Right lobe of liver (tissue), 4 donors: Measurements from ENCODE around the gene EPHA3.

Experiments
- POLR2A ChIP-seq: fragments of 450-650 bp; IDR thresholded peaks from one replicate; pipeline ENCODE4 v1.6.1; 2017; ENCODE audit warnings: antibody characterized with exemption, mild to moderate bottlenecking
- TF ChIP-seq, protein P1 (sequence below), 4 donors: fragments of 200-600 bp in 3 of 4; fragments of 450-650 bp in 1 of 4; IDR thresholded peaks; one replicate each; pipeline versions ENCODE4 v1.5.1 to v1.8.0; 2016 to 2022; ENCODE audit warnings: antibody characterized with exemption in 4 of 4, mild to moderate bottlenecking in 2 of 4
- donor health status: DM: no; HTN: no; CAD: no.
- donor health status: DM: no; HTN: no; CAD: no.
- donor health status: DM: no; HTN: yes; CAD: no.

DNA sequence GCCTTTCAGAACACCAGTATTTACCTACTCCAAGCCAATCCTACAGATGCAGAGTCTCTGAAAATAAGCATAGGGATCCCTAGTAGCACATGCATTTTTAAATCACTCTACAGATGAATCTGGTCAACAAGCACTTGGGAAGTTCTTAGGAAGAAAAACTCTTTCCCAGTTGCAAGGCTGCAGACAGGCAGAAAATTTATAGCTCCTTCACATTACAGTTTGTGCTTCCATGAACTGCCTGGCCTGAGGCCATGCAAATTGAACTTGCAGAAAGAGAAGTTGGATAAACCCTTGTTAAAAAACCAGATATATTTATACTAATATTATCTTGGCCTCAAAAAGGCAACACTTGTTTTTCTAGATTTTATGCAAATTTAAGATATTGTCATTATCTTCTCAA, 256.9 kb downstream of the EPHA3 start:
- TF ChIP-seq, protein P1, sequence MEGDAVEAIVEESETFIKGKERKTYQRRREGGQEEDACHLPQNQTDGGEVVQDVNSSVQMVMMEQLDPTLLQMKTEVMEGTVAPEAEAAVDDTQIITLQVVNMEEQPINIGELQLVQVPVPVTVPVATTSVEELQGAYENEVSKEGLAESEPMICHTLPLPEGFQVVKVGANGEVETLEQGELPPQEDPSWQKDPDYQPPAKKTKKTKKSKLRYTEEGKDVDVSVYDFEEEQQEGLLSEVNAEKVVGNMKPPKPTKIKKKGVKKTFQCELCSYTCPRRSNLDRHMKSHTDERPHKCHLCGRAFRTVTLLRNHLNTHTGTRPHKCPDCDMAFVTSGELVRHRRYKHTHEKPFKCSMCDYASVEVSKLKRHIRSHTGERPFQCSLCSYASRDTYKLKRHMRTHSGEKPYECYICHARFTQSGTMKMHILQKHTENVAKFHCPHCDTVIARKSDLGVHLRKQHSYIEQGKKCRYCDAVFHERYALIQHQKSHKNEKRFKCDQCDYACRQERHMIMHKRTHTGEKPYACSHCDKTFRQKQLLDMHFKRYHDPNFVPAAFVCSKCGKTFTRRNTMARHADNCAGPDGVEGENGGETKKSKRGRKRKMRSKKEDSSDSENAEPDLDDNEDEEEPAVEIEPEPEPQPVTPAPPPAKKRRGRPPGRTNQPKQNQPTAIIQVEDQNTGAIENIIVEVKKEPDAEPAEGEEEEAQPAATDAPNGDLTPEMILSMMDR (IDR thresholded peaks at IDR 0.05), result no peak
- TF ChIP-seq POLR2A, result no peak
